DOHH2 (cell line): ENCODE data around the gene RTL9.

ENCODE experiments used
- H3F3A ChIP-seq: fragments of 200-600 bp; sonication (generic), shearing (Covaris generic); 2 replicates; pipeline ENCODE4 v1.6.0; 2016; ENCODE audit warnings: antibody characterized with exemption, mild to moderate bottlenecking; ENCODE audit not compliant: control insufficient read depth, insufficient read depth
- H3K27ac ChIP-seq: fragments of 200-600 bp; sonication (generic); 2 replicates; pipeline ENCODE4 v1.5.1; 2014; ENCODE audit warnings: low read depth, mild to moderate bottlenecking, low read length, moderate library complexity
- H3K27me3 ChIP-seq: fragments of 200-600 bp; sonication (generic); 2 replicates; pipeline ENCODE4 v1.6.1; 2014; ENCODE audit warnings: mild to moderate bottlenecking, low read length, mixed read lengths; ENCODE audit not compliant: control insufficient read depth
- H3K36me3 ChIP-seq: fragments of 200-600 bp; sonication (generic); 2 replicates; pipeline ENCODE4 v1.6.1; 2014; ENCODE audit warnings: mild to moderate bottlenecking, low read length, moderate library complexity, mixed read lengths; ENCODE audit not compliant: control insufficient read depth
- H3K4me1 ChIP-seq: fragments of 200-600 bp; sonication (generic); 2 replicates; pipeline ENCODE4 v1.6.1; 2014; ENCODE audit warnings: mild to moderate bottlenecking, low read length, mixed read lengths; ENCODE audit not compliant: control insufficient read depth
- H3K4me2 ChIP-seq: fragments of 200-600 bp; sonication (generic); 2 replicates; pipeline ENCODE4 v1.6.0; 2014; ENCODE audit warnings: mild to moderate bottlenecking, low read length, moderate library complexity
- H3K4me3 ChIP-seq: fragments of 200-600 bp; sonication (generic); 2 replicates; pipeline ENCODE4 v1.5.1; 2014; ENCODE audit warnings: mild to moderate bottlenecking, low read length, mixed read lengths
- H3K79me2 ChIP-seq: fragments of 200-600 bp; sonication (generic); 2 replicates; pipeline ENCODE4 v1.6.1; 2014; ENCODE audit warnings: mild to moderate bottlenecking, low read length, mixed read lengths; ENCODE audit not compliant: control insufficient read depth
- H3K9me2 ChIP-seq: fragments of 200-600 bp; sonication (generic); replicated peaks from 2 replicates; pipeline ENCODE4 v1.6.1; 2014; ENCODE audit warnings: mild to moderate bottlenecking, low read length, mixed read lengths; ENCODE audit not compliant: control insufficient read depth
- H3K9me3 ChIP-seq: fragments of 200-600 bp; sonication (generic); 2 replicates; pipeline ENCODE4 v1.6.1; 2014; ENCODE audit warnings: antibody characterized with exemption, low read length, mixed read lengths; ENCODE audit not compliant: control insufficient read depth, insufficient read depth
- H4K20me1 ChIP-seq: fragments of 200-600 bp; sonication (generic); 2 replicates; pipeline ENCODE4 v1.6.0; 2014; ENCODE audit warnings: low read depth, mild to moderate bottlenecking, antibody characterized with exemption, low read length, moderate library complexity; ENCODE audit not compliant: control insufficient read depth, insufficient read depth
- EZH2phosphoT487 ChIP-seq: fragments of 200-600 bp; sonication (generic); IDR thresholded peaks from 2 replicates; pipeline ENCODE4 v1.6.1; 2017; ENCODE audit warnings: borderline replicate concordance, mild to moderate bottlenecking, antibody characterized with exemption, low read length, moderate library complexity, mixed read lengths
- TF ChIP-seq, protein P1 (sequence below): fragments of 200-600 bp; sonication (generic); IDR thresholded peaks from one replicate; pipeline ENCODE4 v1.5.1; 2014; ENCODE audit warnings: antibody characterized with exemption, mild to moderate bottlenecking, low read depth, low read length; ENCODE audit not compliant: poor library complexity, severe bottlenecking

Gene RTL9

GRCh38 chrX:110389570-110389969 is 30.9 kb downstream of the RTL9 start:
- H3K9me2 ChIP-seq, result no peaks in the 10 kb centered on the region
- no peaks in the 10 kb centered on the region for H3K27me3 ChIP-seq
- no peaks in the 10 kb centered on the region for H3K4me1 ChIP-seq
- no peak overlapping the region for H3K4me2 ChIP-seq
- no peaks in the 10 kb centered on the region for H3K79me2 ChIP-seq
- TF ChIP-seq, protein P1, sequence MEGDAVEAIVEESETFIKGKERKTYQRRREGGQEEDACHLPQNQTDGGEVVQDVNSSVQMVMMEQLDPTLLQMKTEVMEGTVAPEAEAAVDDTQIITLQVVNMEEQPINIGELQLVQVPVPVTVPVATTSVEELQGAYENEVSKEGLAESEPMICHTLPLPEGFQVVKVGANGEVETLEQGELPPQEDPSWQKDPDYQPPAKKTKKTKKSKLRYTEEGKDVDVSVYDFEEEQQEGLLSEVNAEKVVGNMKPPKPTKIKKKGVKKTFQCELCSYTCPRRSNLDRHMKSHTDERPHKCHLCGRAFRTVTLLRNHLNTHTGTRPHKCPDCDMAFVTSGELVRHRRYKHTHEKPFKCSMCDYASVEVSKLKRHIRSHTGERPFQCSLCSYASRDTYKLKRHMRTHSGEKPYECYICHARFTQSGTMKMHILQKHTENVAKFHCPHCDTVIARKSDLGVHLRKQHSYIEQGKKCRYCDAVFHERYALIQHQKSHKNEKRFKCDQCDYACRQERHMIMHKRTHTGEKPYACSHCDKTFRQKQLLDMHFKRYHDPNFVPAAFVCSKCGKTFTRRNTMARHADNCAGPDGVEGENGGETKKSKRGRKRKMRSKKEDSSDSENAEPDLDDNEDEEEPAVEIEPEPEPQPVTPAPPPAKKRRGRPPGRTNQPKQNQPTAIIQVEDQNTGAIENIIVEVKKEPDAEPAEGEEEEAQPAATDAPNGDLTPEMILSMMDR, result no peak
- no peak for TF ChIP-seq EZH2phosphoT487
- H3K27ac ChIP-seq, result no peak overlapping the region
- no peaks in the 10 kb centered on the region for H4K20me1 ChIP-seq
- no peak overlapping the region for H3K4me3 ChIP-seq
- no peaks in the 10 kb centered on the region for H3K36me3 ChIP-seq
- no peaks in the 10 kb centered on the region for H3F3A ChIP-seq
- no peaks in the 10 kb centered on the region for H3K9me3 ChIP-seq

GRCh38 chrX:110391086-110391485 is 32.4 kb downstream of the RTL9 start:
- Histone ChIP-seq H3K4me3 (no peak overlapping the region), H3K4me2 (no peak overlapping the region), H3K4me1 (no peaks in the 10 kb centered on the region), H3K27ac (no peak overlapping the region), H3K9me3 (no peaks in the 10 kb centered on the region), H3K36me3 (no peaks in the 10 kb centered on the region), H3K27me3 (no peaks in the 10 kb centered on the region), H3K79me2 (no peaks in the 10 kb centered on the region), H4K20me1 (no peaks in the 10 kb centered on the region), H3K9me2 (no peaks in the 10 kb centered on the region), H3F3A (no peaks in the 10 kb centered on the region)
- TF ChIP-seq, protein P1, result no peak
- no peak for TF ChIP-seq EZH2phosphoT487

- Histone ChIP-seq H3K27me3 (0 out of 2 replicates have a peak, but pooled peaks cover 3% of the 10 kb centered on the region), H3K4me2 (no peak overlapping the region), H3K9me2 (no peaks in the 10 kb centered on the region), H3K27ac (no peak overlapping the region), H3F3A (no peaks in the 10 kb centered on the region), H3K4me1 (no peaks in the 10 kb centered on the region), H3K9me3 (no peaks in the 10 kb centered on the region), H3K36me3 (no peaks in the 10 kb centered on the region), H3K79me2 (no peaks in the 10 kb centered on the region), H3K4me3 (no peak overlapping the region), H4K20me1 (no peaks in the 10 kb centered on the region)
- TF ChIP-seq EZH2phosphoT487, result no peak
- TF ChIP-seq, protein P1, result no peak
Observed at GRCh38 chrX:110394651-110395050, 36.0 kb downstream of the RTL9 start.
